Neuronal stem cell (in vitro differentiated cells): ENCODE results near the gene OTOR.

Source experiments
- DNase-seq: peaks from one replicate; pipeline ENCODE4 v3.0.0-alpha.2; 2013; ENCODE audit warnings: low spot score
- H2AFZ ChIP-seq: one replicate; pipeline ENCODE4 v1.6.1; 2013; ENCODE audit warnings: mild to moderate bottlenecking, low read length, inconsistent platforms
- H2AK5ac ChIP-seq: 2 replicates; pipeline ENCODE4 v1.6.1; 2013; ENCODE audit warnings: low read depth, mild to moderate bottlenecking, inconsistent platforms, low read length, moderate library complexity, mixed read lengths
- H2BK120ac ChIP-seq: 2 replicates; pipeline ENCODE4 v1.6.1; 2013; ENCODE audit warnings: low read depth, mild to moderate bottlenecking, inconsistent platforms, low read length, moderate library complexity, mixed read lengths
- H2BK12ac ChIP-seq: one replicate; pipeline ENCODE4 v1.6.1; 2013; ENCODE audit warnings: low read length, inconsistent platforms
- H2BK15ac ChIP-seq: 2 replicates; pipeline ENCODE4 v1.6.1; 2013; ENCODE audit warnings: mild to moderate bottlenecking, low read length, inconsistent platforms, mixed read lengths
- H2BK5ac ChIP-seq: one replicate; pipeline ENCODE4 v1.6.1; 2013; ENCODE audit warnings: inconsistent platforms, mild to moderate bottlenecking, low read length, moderate library complexity
- H3K14ac ChIP-seq: one replicate; pipeline ENCODE4 v1.6.1; 2013; ENCODE audit warnings: low read length, inconsistent platforms
- H3K18ac ChIP-seq: 2 replicates; pipeline ENCODE4 v1.6.1; 2013; ENCODE audit warnings: low read length, inconsistent platforms
- H3K23ac ChIP-seq: 2 replicates; pipeline ENCODE4 v1.6.1; 2013; ENCODE audit warnings: low read depth, mild to moderate bottlenecking, mixed read lengths, low read length, inconsistent platforms; ENCODE audit not compliant: poor library complexity
- H3K27ac ChIP-seq: replicated peaks from 3 replicates; pipeline ENCODE4 v1.5.1; 2013; ENCODE audit warnings: low read length, inconsistent platforms
- H3K27me3 ChIP-seq, 3 experiments: 2 replicates each; pipeline ENCODE4 v1.6.1; 2013; ENCODE audit warnings: low read length in 3 of 3, mild to moderate bottlenecking in 2 of 3, inconsistent platforms in 1 of 3, low read depth in 1 of 3, mixed read lengths in 1 of 3, moderate library complexity in 1 of 3; ENCODE audit not compliant: control insufficient read depth in 3 of 3, insufficient read depth in 3 of 3
- H3K36me3 ChIP-seq, 2 donors: replicated peaks in 1 of 2; 2 replicates each; pipeline ENCODE4 v1.6.1; 2013; ENCODE audit warnings: low read length in 2 of 2; ENCODE audit not compliant: control insufficient read depth in 2 of 2, insufficient read depth in 2 of 2
- H3K4ac ChIP-seq: 2 replicates; pipeline ENCODE4 v1.6.1; 2013; ENCODE audit warnings: inconsistent platforms, mild to moderate bottlenecking, low read length, moderate library complexity
- H3K4me1 ChIP-seq, 2 donors: 1 replicate in 1 of 2; 2 replicates in 1 of 2; pipeline ENCODE4 v1.6.1; 2013; ENCODE audit warnings: low read length in 2 of 2, low read depth in 1 of 2; ENCODE audit not compliant: control insufficient read depth in 2 of 2, insufficient read depth in 1 of 2
- H3K4me2 ChIP-seq: one replicate; pipeline ENCODE4 v1.6.1; 2013; ENCODE audit warnings: mild to moderate bottlenecking, low read length, inconsistent platforms; ENCODE audit not compliant: insufficient read depth, poor library complexity, severe bottlenecking
- H3K4me3 ChIP-seq, 2 donors: 2 replicates each; pipeline ENCODE4 v1.5.1; 2013; ENCODE audit warnings: low read length in 2 of 2, mild to moderate bottlenecking in 2 of 2, inconsistent platforms in 1 of 2, moderate library complexity in 1 of 2
- H3K79me1 ChIP-seq: one replicate; pipeline ENCODE4 v1.6.1; 2013; ENCODE audit warnings: low read depth, mild to moderate bottlenecking, inconsistent platforms, low read length, moderate library complexity
- H3K9ac ChIP-seq: one replicate; pipeline ENCODE4 v1.6.1; 2013; ENCODE audit warnings: mild to moderate bottlenecking, low read depth, low read length, inconsistent platforms; ENCODE audit not compliant: poor library complexity
- H3K9me3 ChIP-seq, 2 donors: replicated peaks in 1 of 2; 2 replicates each; pipeline versions ENCODE3 to v1.6.1; 2013; ENCODE audit warnings: low read length in 2 of 2, mild to moderate bottlenecking in 2 of 2, inconsistent platforms in 1 of 2, low read depth in 1 of 2, mixed read lengths in 1 of 2, moderate library complexity in 1 of 2; ENCODE audit not compliant: control insufficient read depth in 2 of 2, insufficient read depth in 1 of 2
- H4K8ac ChIP-seq: one replicate; pipeline ENCODE4 v1.6.1; 2013; ENCODE audit warnings: low read depth, mild to moderate bottlenecking, inconsistent platforms, low read length, moderate library complexity
- H4K91ac ChIP-seq: one replicate; pipeline ENCODE4 v1.6.1; 2013; ENCODE audit warnings: low read length, low read depth, mild to moderate bottlenecking, inconsistent platforms; ENCODE audit not compliant: poor library complexity
- WGBS, 2 donors: extraction: QIAGEN DNeasy Blood & Tissue Kit; methylation state at CpG; one replicate each; pipeline ENCODE4 v1.1.7; 2013; ENCODE audit warnings: missing lambda C conversion rate in 2 of 2, mixed read lengths in 1 of 2; ENCODE audit not compliant: insufficient read length in 2 of 2, insufficient replicate concordance in 1 of 2; ENCODE audit errors: extremely low coverage in 2 of 2; 5-methylcytosine and 5-hydroxymethylcytosine counted together

The OTOR gene

DNA sequence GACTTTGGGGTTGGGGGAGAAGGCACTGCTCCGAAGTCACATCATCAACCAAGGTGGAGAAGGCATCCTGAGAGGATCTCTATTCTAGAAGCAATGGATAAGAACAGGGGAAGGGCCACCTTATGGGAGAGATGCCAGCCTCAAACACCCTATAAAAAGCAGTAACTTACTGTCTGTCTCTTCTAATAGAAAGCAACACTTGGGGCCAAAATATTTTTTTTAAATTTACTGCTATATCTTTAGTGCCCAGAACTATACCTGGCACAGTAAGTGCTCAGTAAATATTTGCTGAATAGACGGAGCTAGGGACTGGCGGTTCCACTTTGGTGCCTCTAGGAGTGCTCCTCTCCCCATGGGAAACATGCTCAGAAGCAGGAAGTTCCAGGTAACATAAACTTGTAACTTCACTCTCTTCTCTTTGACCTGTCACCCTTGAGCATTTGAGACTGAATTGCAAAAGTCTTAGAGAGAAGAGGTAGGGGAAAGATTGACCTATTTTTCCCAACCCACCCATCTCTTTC, 807 bp upstream of the OTOR start:
- H3K4me1 ChIP-seq: no peaks in the 10 kb centered on the region
- DNase-seq: no peak
- no peak overlapping the region for H3K14ac ChIP-seq
- no peak overlapping the region for H2BK12ac ChIP-seq
- no peaks in the 10 kb centered on the region for H3K27me3 ChIP-seq
- peaks cover 0 to 5% of the 10 kb centered on the region in 2 donors for H3K36me3 ChIP-seq
- no peak overlapping the region for H3K4me3 ChIP-seq
- no CpG with 5 or more reads among the region's 3 CpGs for WGBS, 2 donors
- no peak overlapping the region for H3K4me2 ChIP-seq
- H2AK5ac ChIP-seq: no peak overlapping the region
- H3K27ac ChIP-seq: no peak overlapping the region
- H2BK5ac ChIP-seq: no peak overlapping the region
- H2AFZ ChIP-seq: no peak overlapping the region
- H3K18ac ChIP-seq: no peak overlapping the region
- no peak overlapping the region for H4K91ac ChIP-seq
- H2BK15ac ChIP-seq: no peak overlapping the region
- no peak overlapping the region for H2BK120ac ChIP-seq
- H3K9ac ChIP-seq: no peak overlapping the region
- no peak overlapping the region for H3K23ac ChIP-seq
- H4K8ac ChIP-seq: no peak overlapping the region
- no peaks in the 10 kb centered on the region for H3K9me3 ChIP-seq
- H3K4ac ChIP-seq: no peak overlapping the region
- H3K79me1 ChIP-seq: no peaks in the 10 kb centered on the region

DNA sequence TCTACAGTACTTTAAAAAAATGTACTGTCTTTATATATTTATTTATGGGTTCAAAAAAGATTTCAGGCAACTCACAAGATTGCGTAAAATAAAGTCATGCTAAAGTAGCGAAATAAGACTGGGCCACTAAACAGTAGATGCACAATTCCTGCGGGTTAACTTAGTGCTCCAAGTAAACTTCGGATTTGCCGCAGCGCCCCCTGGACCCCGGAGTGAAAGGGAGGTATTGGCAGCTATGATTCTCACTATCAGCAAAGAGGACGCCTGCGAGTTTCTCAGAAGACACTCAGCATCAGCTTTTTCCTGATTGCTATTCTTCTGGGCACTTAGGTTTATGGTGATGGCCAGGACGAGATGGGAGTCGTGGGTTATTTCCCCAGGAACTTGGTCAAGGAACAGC, 1.4 kb downstream of the OTOR start:
- no peak overlapping the region for H2BK5ac ChIP-seq
- no peaks in the 10 kb centered on the region for H3K9me3 ChIP-seq
- H2AFZ ChIP-seq: peak overlapping the region; percentile 19
- H3K4me2 ChIP-seq: no peak overlapping the region
- WGBS, 2 donors: no CpG with 5 or more reads among the region's 11 CpGs
- no peak overlapping the region for H3K9ac ChIP-seq
- no peak overlapping the region for H3K4me3 ChIP-seq
- H3K4me1 ChIP-seq: no peaks in the 10 kb centered on the region
- H3K27ac ChIP-seq: no peak overlapping the region
- no peak overlapping the region for H3K23ac ChIP-seq
- no peak overlapping the region for H2BK15ac ChIP-seq
- H3K79me1 ChIP-seq: no peaks in the 10 kb centered on the region
- no peak overlapping the region for H2BK120ac ChIP-seq
- H2BK12ac ChIP-seq: no peak overlapping the region
- no peak overlapping the region for H3K18ac ChIP-seq
- H3K27me3 ChIP-seq: peaks cover 0 to 3% (median 0%) of the 10 kb centered on the region in 3 experiments
- no peak overlapping the region for H4K8ac ChIP-seq
- H3K14ac ChIP-seq: no peak overlapping the region
- H2AK5ac ChIP-seq: no peak overlapping the region
- H3K36me3 ChIP-seq: no peaks in the 10 kb centered on the region
- no peak overlapping the region for H4K91ac ChIP-seq
- no peak for DNase-seq
- no peak overlapping the region for H3K4ac ChIP-seq

DNA sequence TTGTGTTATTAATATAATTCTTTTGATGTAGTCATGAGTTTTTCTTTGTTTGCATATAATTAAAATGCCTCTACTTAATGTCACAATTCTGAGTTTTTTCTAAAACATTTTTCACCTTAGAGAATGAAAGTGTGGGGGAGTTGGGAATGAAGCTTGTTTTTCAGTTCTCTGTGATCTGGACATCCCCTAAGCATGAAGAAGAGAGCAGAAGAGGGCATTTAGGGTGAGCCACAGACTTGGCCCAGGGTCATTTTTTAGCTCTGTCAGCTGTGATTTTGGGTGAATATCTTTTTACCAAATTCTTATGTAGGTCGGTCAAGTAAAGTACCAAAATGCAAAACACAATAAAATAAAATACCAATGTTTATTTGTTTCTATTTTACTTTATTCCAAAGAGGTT, 3.9 kb downstream of the OTOR start:
- Histone ChIP-seq H3K4ac (no peak overlapping the region), H3K27ac (no peak overlapping the region), H3K36me3 (no peaks in the 10 kb centered on the region), H4K8ac (no peak overlapping the region), H3K18ac (no peak overlapping the region), H3K23ac (no peak overlapping the region), H2BK15ac (no peak overlapping the region), H2AK5ac (no peak overlapping the region), H2BK5ac (no peak overlapping the region), H3K14ac (no peak overlapping the region), H2BK12ac (no peak overlapping the region), H2AFZ (no peak overlapping the region), H3K79me1 (no peaks in the 10 kb centered on the region), H3K27me3 (peaks cover 0 to 3% (median 0%) of the 10 kb centered on the region in 3 experiments), H4K91ac (no peak overlapping the region), H3K4me1 (no peaks in the 10 kb centered on the region), H3K9me3 (peaks cover 3 to 10% of the 10 kb centered on the region in 2 donors), H3K4me2 (no peak overlapping the region), H3K4me3 (no peak overlapping the region), H3K9ac (no peak overlapping the region), H2BK120ac (no peak overlapping the region)
- DNase-seq: no peak
- WGBS, 2 donors: no CpG with 5 or more reads among the region's 1 CpG

DNA sequence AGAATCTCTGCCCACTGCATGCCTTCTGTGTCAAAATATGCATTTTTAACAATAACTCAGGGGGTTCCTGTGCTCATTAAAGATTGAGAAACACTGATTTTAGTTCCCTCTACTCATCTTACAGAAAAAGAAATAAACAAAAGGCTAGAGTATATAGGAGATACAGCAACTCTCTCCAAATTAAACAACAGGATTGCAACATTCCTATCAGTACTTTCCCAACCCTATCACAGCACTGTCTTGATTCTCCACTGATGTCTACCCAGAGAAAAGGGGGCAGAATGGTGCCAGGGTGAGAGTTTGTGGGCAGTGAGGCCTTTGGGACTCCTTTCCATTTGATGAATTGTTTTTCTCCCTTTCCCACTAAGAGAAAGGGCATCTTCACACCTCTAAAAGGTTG, 4.7 kb downstream of the OTOR start:
- Histone ChIP-seq H3K36me3 (no peaks in the 10 kb centered on the region), H3K14ac (no peak overlapping the region), H3K4me3 (no peak overlapping the region), H3K9ac (no peak overlapping the region), H2BK12ac (no peak overlapping the region), H4K91ac (no peak overlapping the region), H3K79me1 (no peaks in the 10 kb centered on the region), H2BK5ac (no peak overlapping the region), H2AK5ac (no peak overlapping the region), H3K27me3 (peaks cover 0 to 3% (median 0%) of the 10 kb centered on the region in 3 experiments), H3K4me2 (no peak overlapping the region), H3K27ac (no peak overlapping the region), H2BK120ac (no peak overlapping the region), H3K18ac (no peak overlapping the region), H4K8ac (no peak overlapping the region), H3K4ac (no peak overlapping the region), H2AFZ (no peak overlapping the region), H2BK15ac (no peak overlapping the region), H3K9me3 (peaks cover 3 to 10% of the 10 kb centered on the region in 2 donors), H3K23ac (no peak overlapping the region), H3K4me1 (no peaks in the 10 kb centered on the region)
- no peak for DNase-seq
